T47D (cell line): ENCODE results near the gene THAP7.
"Not testable (repeated sequence)": the region's sequence is repeated elsewhere in the genome, so short reads cannot be mapped to it uniquely, and the experiment has no call there.

Source experiments
- DNase-seq, 2 experiments: peaks; one replicate each; pipeline versions ENCODE4 v3.0.0 to v3.0.0-alpha.2; 2011 to 2012; ENCODE audit warnings: low read depth in 1 of 2, low spot score in 1 of 2
- JUND ChIP-seq: IDR thresholded peaks from 2 replicates; pipeline ENCODE4 v1.6.1; 2012; ENCODE audit warnings: low read depth
- in situ Hi-C: cut with HindIII; loops from 2 replicates; pipeline ENCODE4 v1.10.0; 2016; ENCODE audit warnings: low sequenced_read_pairs, low pct_unique_long_range_greater_than_20kb

Gene THAP7

GRCh38 chr22:20972933-20973577 lies 28.9 kb downstream of the THAP7 start:
- in situ Hi-C loops, result no loop called here
- DNase-seq, result no peak
- TF ChIP-seq JUND, result no peak

GRCh38 chr22:20972014-20972694 lies 29.8 kb downstream of the THAP7 start:
- DNase-seq, in situ Hi-C loops: not testable (repeated sequence)

- in situ Hi-C loops, result no loop called here
- no peak for TF ChIP-seq JUND
- no peak for DNase-seq
Observed at GRCh38 chr22:20970939-20971657, 30.8 kb downstream of the THAP7 start.

GRCh38 chr22:20968281-20968977 lies 33.5 kb downstream of the THAP7 start:
- in situ Hi-C loops, result no loop called here
- TF ChIP-seq JUND, result no peak
- no peak for DNase-seq

GRCh38 chr22:20967697-20968211 lies 34.2 kb downstream of the THAP7 start:
- TF ChIP-seq JUND, result no peak
- in situ Hi-C loops, result no loop called here
- no peak for DNase-seq

- DNase-seq, result no peak
- in situ Hi-C loops, result no loop called here
- no peak for TF ChIP-seq JUND
Observed at GRCh38 chr22:20966883-20967696, 34.8 kb downstream of the THAP7 start, which contains the start of gene AIFM3. AIFM3 (plus strand) TSS chr22:20967255; CDS start chr22:20967945, 690 bp downstream.

- no peak for DNase-seq
- in situ Hi-C loops, result no loop called here
- no peak for TF ChIP-seq JUND
Observed at GRCh38 chr22:20965888-20966855, 35.7 kb downstream of the THAP7 start.

- in situ Hi-C loops, result no loop called here
- no peak for TF ChIP-seq JUND
- no peak for DNase-seq
Observed at GRCh38 chr22:20965104-20965887, 36.6 kb downstream of the THAP7 start.

GRCh38 chr22:20964799-20965103 lies 37.2 kb downstream of the THAP7 start:
- no peak for DNase-seq
- no peak for TF ChIP-seq JUND
- in situ Hi-C loops, result no loop called here

GRCh38 chr22:20964090-20964798 lies 37.7 kb downstream of the THAP7 start:
- no peak for TF ChIP-seq JUND
- in situ Hi-C loops, result no loop called here
- no peak for DNase-seq
